NCI-H128 (cell line): ENCODE data around the gene RAB11FIP4.

Experiments used
- DNase-seq: peaks from one replicate; lab custom pipeline; 2025; ENCODE audit not compliant: unreplicated experiment; lab: John Stamatoyannopoulos, UW

Gene RAB11FIP4

DNA sequence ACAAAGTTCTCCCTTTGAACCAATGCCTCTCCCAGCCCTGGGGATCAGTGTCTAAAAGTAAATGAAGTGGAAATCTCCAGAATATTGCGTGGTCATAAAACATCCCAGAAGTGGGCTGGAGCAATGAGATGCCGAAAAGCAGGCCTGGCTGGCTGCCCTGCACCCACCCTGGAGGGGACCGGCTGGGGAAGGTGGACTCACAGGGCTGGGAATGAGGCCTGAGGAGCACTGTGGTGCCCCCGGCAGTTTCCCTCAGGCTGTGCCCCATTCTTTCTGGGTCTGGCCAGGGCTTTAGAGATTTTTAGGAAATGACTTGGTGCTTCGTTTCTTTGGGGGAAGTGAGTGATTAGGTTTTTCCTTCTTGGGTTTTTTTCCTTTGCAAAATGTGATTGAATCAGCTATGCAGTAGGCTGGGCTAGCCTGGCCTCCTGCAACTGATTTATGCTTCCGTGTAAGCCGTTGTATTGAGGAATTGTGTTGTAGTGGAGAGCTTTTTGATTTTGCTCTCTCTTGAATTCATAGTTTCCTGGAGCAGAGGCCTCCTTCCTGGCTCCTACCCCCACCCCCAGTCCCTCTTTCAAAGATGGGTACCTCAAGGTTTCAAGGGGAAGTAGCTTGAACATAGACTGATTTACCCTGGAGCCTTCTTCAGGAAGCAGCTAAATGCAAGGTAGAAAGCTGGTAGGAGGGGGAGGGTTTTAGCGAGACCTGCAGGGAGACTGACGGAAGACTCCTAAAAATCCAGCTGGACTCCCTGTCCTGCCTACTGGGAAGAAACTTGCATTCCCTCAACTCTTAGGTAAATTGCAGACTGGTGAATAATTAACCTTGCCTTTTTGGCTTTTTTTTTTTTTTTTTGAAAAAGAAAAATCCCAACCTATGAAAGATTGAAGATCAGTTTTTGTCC, 170.2 kb downstream of the RAB11FIP4 start:
- no peak for DNase-seq

DNA sequence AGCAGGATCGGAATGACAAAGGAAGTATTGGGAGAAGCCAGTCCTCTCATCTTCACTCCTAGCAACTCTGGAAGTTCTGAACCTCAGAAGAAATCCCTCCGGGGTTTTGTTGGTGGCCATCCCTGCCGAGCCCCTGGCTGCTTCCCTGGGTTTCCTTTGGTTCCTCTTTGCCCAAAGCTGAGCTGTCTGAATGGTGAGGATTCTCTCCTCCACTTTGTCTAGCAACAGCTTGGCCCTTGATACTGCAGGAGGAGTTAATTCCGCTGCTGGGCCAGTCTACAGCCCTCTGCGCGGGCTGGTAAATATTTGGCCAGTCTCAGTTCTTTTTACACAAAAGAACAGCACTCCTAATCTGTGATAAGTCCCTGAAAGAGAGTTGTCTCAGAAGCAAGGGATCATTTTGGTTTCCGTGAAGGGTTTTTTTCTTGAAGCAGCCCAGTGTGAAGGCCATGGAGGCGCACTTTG, 170.9 kb downstream of the RAB11FIP4 start:
- no peak for DNase-seq

DNA sequence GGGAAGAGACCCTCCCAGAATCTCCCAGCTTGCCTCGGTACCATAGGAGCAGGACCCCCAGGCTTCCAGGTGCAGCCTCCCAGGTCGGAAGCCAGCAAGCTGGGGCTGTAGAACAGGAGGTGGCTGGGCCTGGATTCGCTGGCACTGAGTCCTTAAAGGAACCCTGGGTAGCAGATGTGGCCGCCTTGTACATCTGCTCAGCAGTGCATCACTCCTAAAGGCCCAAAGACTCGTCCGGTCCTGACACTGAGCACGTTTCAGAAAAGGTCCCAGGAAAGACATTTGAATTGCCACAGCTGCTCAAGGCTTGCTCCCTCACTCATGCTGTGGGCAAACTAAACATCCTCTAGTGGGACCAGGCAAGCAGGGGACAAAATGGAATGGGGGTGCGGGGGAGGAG, 172.8 kb downstream of the RAB11FIP4 start:
- no peak for DNase-seq

DNA sequence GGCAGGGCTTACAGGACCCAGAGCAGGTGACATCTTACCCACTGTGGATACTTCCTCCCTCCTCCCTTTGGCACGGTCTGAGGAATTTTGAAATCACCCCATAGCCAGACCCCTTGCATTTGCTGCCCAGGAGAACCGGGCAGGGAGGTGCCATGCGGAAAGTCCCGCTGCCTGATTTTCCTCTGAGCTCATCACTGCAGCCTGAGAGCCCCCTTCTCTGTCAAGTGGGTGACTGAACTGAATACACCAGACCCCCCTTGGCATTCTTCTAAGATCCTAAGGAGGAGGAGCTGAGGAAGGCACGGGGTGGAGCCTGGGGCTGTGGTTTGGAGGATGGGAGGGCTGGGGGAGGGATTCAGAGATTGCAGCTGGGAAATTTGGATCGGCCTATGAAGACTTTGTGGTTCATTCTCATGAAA, 173.4 kb downstream of the RAB11FIP4 start:
- no peak for DNase-seq

DNA sequence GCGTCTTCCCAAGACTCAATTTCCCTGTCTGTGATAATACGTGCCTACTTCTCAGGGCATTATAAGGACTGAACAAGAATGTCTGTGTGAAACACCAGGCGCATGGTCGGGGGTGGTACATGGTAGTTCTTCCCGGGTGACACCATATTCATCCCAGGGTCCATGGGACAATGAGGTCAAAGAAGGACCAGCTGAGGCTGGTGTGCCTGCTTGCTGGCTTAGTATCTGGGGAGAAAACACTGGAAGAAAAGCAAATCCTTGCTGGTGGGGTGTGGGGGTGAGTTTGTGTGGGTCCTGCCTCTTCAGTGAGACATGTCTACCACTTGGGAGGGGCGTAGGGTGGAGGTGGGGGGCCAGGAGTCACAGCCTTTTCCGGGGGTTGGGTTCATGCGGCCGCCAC, 174.2 kb downstream of the RAB11FIP4 start:
- DNase-seq: no peak

DNA sequence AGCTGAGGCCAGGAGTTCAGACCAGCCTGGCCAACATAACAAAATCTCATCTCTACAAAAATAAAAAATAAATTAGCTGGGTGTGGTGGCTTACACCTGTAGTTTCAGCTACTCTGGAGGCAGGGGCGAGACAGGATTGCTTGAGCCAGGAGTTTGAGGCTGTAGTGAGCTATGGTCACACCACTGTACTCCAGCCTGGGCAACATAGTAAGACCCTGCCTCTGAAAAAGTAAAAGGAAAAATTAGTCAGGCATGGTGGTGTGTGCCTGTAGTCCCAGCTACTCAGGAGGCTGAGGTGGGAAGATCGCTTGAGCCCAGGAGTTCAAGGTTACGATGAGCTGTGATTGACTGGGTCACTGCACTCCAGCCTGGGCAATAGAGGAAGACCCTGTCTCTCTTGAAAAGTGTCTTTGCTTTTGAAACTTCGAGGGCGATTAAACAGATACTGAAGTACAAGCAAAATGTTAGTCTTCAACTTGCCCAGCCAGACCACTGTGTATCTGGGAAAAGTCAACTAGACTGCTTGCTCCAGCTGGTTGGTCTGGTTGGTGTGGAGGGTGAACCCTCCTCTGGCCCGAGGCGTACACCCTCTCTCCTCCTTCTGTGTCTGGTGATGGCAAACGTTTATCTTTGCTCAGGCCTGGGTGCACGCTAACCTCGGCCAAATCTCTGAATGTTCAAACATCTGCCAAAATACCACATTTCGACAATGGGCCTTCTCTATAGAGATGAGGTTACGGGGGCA, 174.9 kb downstream of the RAB11FIP4 start:
- DNase-seq: no peak

DNA sequence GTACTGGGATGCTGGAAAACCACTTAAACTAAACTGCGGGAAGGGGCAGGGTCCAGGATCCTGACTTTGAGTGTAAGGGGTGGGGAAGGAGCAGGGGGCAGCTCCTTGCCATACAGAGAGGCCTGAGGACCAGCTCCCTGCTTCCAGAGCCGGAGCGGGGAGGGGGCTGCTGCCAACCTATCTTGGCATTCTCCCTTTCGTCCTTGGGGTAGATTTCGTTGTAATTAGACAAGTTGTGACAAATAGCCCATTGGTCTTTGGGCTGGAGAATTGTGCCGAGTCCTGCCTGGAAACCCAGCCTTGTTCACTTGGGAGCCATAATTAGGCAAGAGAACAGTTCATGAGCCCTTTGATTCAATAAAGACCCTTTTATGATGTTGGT, 175.5 kb downstream of the RAB11FIP4 start:
- no peak for DNase-seq

DNA sequence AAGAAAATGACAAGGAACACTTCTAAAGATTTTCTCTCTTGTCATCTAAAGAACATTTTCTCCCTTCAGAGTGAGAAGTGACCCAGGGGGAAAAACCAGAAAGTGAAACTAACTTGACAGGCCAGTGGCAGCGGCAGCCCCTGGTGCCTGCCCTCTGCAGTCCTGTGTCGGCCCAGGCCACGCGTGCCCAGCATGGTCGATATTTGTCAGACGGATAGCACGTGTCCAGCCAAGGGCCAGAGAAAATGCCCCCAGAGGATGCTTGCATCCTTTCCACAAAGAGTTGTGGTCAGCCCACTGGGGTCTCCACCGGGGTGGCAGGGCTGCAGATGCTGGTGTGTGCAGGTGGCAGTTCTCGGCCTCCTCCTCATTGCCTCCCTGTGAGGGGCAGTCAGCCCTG, 176.6 kb downstream of the RAB11FIP4 start:
- no peak for DNase-seq

DNA sequence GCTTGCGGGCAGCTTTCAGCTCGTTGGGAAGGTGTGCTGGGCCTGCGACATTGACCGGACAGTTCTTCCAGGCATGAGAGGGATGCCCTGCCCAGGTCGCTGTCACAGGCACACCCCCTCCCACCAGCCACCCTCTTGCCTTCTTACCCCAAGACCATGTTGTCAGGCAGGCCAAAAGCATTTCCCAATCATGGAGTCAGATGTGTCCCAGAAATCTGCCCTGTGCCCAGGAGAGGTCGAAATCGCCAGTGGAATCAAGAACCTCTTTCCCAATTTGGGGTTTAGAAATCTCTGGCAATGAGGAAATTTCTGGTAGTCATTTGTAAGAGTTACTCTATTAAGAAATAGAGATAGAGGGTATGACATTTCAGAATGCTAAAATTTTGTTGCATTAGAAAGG, 177.1 kb downstream of the RAB11FIP4 start:
- DNase-seq: no peak

DNA sequence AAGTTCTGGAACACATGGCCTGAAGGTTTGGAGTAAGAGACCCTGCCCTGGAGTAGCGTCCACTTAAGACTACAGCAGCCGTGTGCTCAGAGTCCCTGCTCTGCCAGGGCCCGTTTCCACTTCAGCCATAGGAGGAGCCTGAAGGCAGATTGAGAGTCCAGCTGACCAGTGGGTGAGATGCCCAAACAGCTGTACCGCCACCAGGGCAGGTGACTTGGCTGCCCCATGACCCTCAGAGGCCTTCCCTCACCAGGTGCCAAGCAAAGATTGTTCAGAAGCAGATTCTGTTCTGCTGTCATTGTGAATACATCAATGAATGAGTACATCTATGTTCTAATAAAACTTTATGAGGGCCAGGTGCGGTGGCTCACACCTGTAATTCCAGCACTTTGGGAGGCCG, 178.8 kb downstream of the RAB11FIP4 start:
- DNase-seq: no peak

DNA sequence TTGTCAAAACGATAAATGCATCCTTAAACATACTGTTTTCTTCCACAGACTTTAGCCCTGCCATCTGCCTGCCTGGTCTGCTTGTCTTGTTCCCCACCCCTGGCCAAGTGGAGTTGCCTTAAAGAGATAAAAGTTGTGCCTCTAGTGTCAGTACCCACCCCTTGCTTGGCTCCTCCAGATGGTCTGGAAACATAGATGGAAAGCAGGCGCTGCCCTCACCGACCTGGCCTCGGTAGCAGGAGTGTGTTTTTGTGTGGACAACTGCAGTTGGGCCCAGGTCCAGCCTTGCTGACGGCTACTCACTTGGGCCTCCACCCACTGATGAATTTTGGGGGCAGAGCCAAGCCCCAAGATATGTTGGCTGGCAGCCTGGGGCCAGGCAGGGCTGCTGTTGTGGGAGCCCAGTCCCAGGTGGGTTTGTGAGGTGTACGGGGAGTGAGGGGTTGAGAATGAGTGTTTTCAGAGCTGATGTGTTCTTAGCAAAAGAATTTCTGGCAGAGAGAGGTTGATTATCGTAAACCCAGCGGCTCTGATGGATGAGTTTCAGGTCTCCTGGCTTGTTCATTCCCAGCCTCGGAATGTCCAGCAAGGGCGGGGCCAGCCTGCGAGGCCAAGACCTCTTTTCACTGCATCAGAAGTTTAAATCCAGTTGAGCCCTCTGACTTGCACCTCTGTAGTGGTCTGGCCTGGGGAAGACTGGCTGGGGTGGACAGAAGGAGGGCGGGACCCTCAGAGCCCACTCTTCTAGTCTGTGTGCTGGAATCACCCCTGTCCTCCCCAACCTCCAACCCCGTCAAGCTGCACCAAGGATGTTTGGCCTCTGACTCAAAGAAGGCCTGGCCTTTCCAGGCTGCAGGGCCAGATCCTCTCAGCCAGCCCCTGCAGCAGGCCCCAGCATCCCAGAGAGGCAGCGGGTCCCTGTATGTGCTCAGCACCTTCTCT, 179.7 kb downstream of the RAB11FIP4 start:
- DNase-seq: no peak

DNA sequence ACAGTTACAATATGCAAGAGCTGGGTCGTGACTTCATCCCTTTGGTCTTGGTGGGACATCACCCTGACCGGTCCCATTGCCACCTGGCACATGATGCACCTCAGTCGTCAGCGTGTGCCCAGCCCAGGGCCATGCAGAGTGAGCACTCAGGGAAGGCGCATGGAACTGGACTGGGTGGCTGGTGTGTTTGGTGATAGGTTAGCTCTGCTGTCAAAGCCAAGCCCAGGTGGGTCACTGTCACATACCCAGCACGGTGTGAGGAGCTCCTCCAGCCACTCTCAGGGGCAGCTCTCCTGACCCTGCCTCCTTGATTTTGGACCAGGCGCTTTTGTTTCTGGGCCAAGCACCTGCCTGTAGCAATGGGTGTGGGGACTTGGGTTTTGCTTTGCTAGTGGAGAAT, 180.9 kb downstream of the RAB11FIP4 start:
- DNase-seq: no peak

DNA sequence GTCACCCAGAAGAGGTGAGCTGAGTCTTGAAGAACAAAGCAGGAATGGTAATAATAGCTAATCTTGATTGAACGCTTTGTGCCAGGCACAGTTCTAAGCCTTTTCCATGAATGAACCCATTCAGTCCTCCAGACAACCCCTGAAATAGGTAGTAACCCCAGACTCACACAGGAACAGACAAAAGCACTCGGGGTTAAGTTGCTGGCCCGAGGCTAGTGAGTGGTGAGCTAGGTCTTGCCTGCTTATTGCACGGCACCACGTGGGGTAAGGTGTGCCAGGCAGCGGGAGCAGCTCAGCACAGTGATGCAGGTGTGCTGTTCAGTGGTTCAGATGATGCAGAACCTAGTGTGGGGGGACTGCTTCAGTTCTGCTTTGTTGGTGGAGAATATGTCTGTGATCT, 181.6 kb downstream of the RAB11FIP4 start:
- DNase-seq: no peak

DNA sequence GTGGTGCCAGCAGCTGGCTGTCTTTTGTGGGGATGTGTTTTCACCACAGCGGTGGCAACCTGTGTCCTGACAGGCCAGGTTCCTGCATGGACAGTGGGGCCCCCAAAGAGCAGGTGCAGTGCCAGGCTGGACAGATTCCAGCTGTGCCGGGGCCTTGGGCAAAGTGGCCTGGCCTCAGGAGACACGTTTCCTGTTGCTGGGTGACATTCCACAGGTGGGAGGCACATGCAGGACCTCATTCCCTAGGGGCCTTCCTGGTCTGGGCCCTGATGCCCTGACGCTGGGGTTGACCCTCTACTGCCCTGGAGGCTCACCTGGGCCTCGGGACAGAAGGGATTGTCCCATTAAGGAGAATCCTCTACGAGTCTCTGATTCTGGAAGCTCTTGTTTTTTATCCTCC, 182.4 kb downstream of the RAB11FIP4 start:
- DNase-seq: no peak

DNA sequence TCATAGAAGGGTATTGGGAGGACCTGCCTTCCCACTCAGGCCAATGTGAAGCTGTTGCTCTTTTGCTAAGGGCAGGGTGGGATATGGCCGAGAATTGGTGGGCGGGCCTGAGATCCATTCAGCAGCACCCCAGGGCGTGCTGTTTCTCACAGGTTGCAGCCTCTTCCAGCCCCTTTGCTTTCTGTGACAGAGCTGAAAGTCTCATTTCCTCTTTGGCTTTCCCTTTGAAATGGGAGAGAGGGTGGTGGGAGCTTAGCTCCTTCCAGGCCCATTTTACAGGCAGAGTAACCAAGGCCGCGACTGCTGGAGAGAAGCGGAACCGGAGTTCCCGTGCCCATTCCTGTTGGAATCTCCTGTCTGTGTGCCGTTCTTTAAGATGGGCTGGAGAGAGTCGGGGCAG, 183.0 kb downstream of the RAB11FIP4 start:
- no peak for DNase-seq

DNA sequence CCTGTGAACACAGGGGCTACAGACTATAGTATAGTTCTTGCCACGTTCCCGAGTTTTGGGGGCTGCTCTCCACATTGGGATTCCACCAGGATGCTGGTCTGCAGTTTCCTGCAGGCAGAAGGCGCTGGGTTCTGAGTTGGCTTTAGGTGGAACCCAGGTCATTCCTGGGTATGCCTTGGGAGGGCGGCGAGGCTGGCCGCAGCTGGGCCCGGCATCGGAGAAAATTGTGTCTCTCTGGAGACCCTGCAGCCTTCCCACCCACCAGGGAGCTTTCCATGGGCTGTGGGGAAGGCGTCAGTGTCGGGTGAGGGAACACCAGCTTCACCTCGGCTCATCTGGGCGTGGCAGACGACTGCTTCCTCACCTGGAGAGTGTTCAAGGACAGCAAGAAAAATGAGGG, 183.6 kb downstream of the RAB11FIP4 start:
- DNase-seq: no peak

DNA sequence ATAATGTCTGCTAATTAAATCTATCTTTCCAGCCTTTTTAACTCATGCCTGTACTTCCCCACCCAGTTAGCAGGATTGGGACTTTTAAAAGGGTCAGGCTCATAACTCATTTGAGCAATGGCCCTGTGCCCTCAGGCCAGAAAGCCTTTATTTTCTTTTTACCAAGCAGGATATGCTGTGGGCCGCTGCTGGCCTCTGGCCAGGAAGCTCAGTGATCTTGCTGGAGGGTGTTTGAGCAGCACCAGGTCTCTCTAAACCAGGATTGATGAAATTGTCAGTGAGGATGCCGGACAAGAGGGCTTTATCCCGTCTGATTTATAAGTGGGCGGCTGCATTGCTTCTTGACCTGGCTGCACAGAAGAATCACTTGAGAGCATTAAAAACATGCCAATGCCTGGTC, 187.8 kb downstream of the RAB11FIP4 start:
- no peak for DNase-seq

DNA sequence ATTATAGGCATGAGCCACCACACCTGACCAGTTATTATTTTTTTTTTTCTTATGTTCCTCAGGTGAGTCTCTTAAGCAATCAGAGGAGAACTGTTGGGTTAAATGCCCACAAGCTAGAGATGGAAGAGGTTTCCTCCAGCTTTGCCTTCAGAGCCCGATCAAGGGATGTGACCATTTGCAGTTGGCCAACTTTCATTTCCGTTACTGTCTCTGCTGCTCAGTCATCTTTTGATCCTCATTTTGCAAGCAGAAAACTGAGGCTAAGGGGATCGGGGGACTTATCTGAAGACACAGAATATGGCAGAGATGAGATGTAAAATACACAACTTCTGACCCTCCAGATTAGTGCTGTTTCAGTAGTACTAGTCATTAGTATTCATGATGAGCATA, 188.8 kb downstream of the RAB11FIP4 start:
- no peak for DNase-seq

DNA sequence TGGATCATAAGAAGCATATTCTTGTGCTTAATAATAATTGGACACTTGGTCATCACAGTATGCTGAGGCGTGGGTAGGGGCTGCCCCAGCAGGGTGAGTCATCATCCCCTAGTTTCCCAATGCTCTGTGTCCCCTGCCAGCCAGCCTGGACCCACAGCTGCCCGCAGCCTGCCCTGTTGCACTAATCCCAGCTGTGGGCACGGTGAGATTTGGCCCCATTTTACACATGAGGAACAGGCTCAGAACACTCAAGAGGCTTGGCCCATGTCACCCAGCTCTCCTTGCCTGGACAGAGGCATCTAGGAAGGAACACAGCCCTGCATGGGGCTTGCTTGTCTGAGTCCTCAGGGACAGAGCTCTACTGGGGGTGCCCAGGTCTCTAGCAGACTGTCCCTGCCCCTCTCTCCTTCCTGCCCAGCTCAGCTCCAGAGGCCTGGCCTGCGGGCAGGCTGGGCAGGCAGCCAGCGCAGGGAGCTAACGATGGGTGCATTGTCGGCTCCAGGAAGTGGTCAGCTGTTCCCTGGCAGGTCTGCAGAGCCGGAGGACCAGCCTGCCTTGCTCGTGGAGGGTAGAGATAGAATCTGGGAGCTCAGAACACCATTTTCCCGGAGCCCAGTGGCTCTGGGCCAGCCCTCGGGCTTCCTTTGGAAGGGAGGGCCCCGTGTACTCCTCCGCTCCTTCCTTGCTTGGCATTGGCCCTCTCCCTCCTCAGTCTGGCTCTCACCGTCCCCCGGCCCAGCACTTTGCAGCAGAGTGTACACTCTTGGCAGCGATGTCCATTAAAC, 189.4 kb downstream of the RAB11FIP4 start:
- DNase-seq: no peak

DNA sequence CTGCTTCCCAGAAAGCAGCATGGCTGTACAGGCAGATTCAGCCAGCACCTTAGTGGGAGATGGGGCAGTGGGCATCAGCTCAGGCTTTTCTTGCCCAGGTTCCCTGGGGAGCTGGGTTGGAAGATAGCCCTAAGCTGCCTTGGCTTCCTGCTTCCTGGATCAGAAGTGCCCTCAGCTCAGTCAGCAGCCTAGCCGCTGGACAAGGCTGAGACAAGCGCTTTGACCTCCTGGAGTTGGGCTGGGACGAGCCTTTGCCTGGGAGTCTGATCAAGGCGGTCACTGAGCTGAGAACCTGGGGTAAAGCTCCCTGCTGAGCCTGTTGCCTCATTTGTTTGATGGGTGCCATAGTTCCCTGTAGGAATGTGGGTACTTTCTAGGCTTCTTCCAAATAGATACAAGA, 190.0 kb downstream of the RAB11FIP4 start:
- DNase-seq: no peak
